H1 (cell line): Measurements from ENCODE around the gene CCDC40. TPM values are rescaled to one million over a fixed set of nuclear protein-coding genes. Genes with fewer than 3 reads are reported as not detected.

Experiments
- CTCF ChIA-PET: fragments of 300-600 bp; sonication (Branson Sonifier 250); formaldehyde crosslinking; loops from one replicate; lab custom pipeline; 2021; ENCODE audit not compliant: partially characterized antibody; lab: Charles Lee
- POLR2A ChIA-PET: fragments of 300-600 bp; sonication (Branson Sonifier 250); formaldehyde crosslinking; loops from one replicate; lab custom pipeline; 2021; ENCODE audit warnings: inconsistent platforms; ENCODE audit not compliant: partially characterized antibody; lab: Charles Lee
- DNase-seq, 2 experiments: peaks; one replicate each; pipeline versions ENCODE4 v3.0.0 to v3.0.0-alpha.2; 2010 to 2022; ENCODE audit warnings: low spot score in 2 of 2, low read depth in 1 of 2, mixed read lengths in 1 of 2
- FAIRE-seq: peaks from 2 replicates; lab custom pipeline; 2011; peaks lifted over from hg19 to GRCh38; lab: Jason Lieb, UNC
- H2AFZ ChIP-seq: 2 replicates; pipeline ENCODE4 v1.8.1; 2012; ENCODE audit warnings: low read length, inconsistent platforms
- H2AK5ac ChIP-seq: 2 replicates; pipeline ENCODE4 v1.6.1; 2013; ENCODE audit warnings: low read depth, low read length
- H2BK120ac ChIP-seq: replicated peaks from 2 replicates; pipeline ENCODE3; 2013; ENCODE audit warnings: low read depth, low read length, inconsistent platforms
- H2BK12ac ChIP-seq: 2 replicates; pipeline ENCODE4 v1.6.1; 2013; ENCODE audit warnings: low read depth, low read length
- H2BK15ac ChIP-seq: 2 replicates; pipeline ENCODE4 v1.6.1; 2013; ENCODE audit warnings: low read length
- H2BK20ac ChIP-seq: 2 replicates; pipeline ENCODE4 v1.6.1; 2013; ENCODE audit warnings: low read length
- H2BK5ac ChIP-seq: 2 replicates; pipeline ENCODE4 v1.6.1; 2013; ENCODE audit warnings: low read depth, low read length
- H3K14ac ChIP-seq: 2 replicates; pipeline ENCODE4 v1.6.1; 2013; ENCODE audit warnings: inconsistent platforms; ENCODE audit not compliant: insufficient read length
- H3K18ac ChIP-seq: 2 replicates; pipeline ENCODE4 v1.6.1; 2013; ENCODE audit warnings: low read length; ENCODE audit errors: extremely low read depth
- H3K23ac ChIP-seq: 2 replicates; pipeline ENCODE4 v1.6.1; 2013; ENCODE audit warnings: inconsistent platforms; ENCODE audit not compliant: insufficient read length
- H3K23me2 ChIP-seq: 2 replicates; pipeline ENCODE4 v1.6.1; 2013; ENCODE audit warnings: low read depth, low read length
- H3K27ac ChIP-seq: 2 replicates; pipeline ENCODE4 v1.6.1; 2011; ENCODE audit warnings: low read depth, low read length, inconsistent platforms
- H3K27me3 ChIP-seq, 4 experiments: replicated peaks in 1 of 4; 1 replicate in 1 of 4; 2 replicates in 3 of 4; pipeline versions ENCODE4 v1.6.1 to v1.8.1; 2011 to 2013; ENCODE audit warnings: low read length in 3 of 4, mild to moderate bottlenecking in 3 of 4, inconsistent platforms in 2 of 4, mixed read lengths in 2 of 4, moderate library complexity in 1 of 4; ENCODE audit not compliant: control insufficient read depth in 3 of 4, insufficient read depth in 3 of 4; ENCODE audit errors: extremely low read depth in 1 of 4
- H3K36me3 ChIP-seq, 4 experiments: 2 replicates each; pipeline versions ENCODE4 v1.6.1 to v1.8.1; 2011 to 2013; ENCODE audit warnings: mild to moderate bottlenecking in 4 of 4, low read length in 3 of 4, moderate library complexity in 2 of 4, control low read depth in 1 of 4, inconsistent platforms in 1 of 4; ENCODE audit not compliant: insufficient read depth in 4 of 4, control insufficient read depth in 2 of 4
- H3K4ac ChIP-seq: replicated peaks from 2 replicates; pipeline ENCODE3; 2013; ENCODE audit warnings: low read length, low read depth, mixed read lengths, inconsistent platforms; ENCODE audit not compliant: insufficient read length
- H3K4me1 ChIP-seq, 4 experiments: replicated peaks in 1 of 4; 1 replicate in 1 of 4; 2 replicates in 3 of 4; pipeline versions ENCODE4 v1.6.1 to v1.8.1; 2011 to 2013; ENCODE audit warnings: low read length in 3 of 4, inconsistent platforms in 2 of 4, mixed read lengths in 1 of 4; ENCODE audit not compliant: insufficient read depth in 4 of 4, control insufficient read depth in 3 of 4
- H3K4me2 ChIP-seq, 2 experiments: 2 replicates each; pipeline versions ENCODE4 v1.6.1 to v1.8.1; 2011 to 2013; ENCODE audit warnings: low read depth in 2 of 2, low read length in 2 of 2, control low read depth in 1 of 2, inconsistent platforms in 1 of 2, mild to moderate bottlenecking in 1 of 2; ENCODE audit not compliant: insufficient read depth in 1 of 2
- H3K4me3 ChIP-seq, 4 experiments: fragments of 200-600, 300-600 bp in 1 of 4; sonication (generic), shearing (Covaris generic), sonication (Bioruptor Twin) in 1 of 4; 2 replicates each; pipeline versions ENCODE4 v1.5.1 to v1.8.1; 2011 to 2016; ENCODE audit warnings: low read length in 4 of 4, low read depth in 3 of 4, control low read depth in 2 of 4, inconsistent platforms in 2 of 4, mild to moderate bottlenecking in 2 of 4, mixed read lengths in 1 of 4, moderate library complexity in 1 of 4; ENCODE audit not compliant: insufficient read depth in 2 of 4; ENCODE audit errors: extremely low read depth in 1 of 4
- H3K56ac ChIP-seq: replicated peaks from 2 replicates; pipeline ENCODE3; 2013; ENCODE audit warnings: low read depth, mild to moderate bottlenecking, mixed read lengths, low read length, inconsistent platforms; ENCODE audit not compliant: insufficient read length
- H3K79me1 ChIP-seq: 2 replicates; pipeline ENCODE4 v1.6.1; 2013; ENCODE audit warnings: low read depth, low read length, control low read depth
- H3K79me2 ChIP-seq, 2 experiments: 2 replicates each; pipeline versions ENCODE4 v1.6.1 to v1.8.1; 2012 to 2013; ENCODE audit warnings: low read length in 2 of 2, mild to moderate bottlenecking in 2 of 2, inconsistent platforms in 1 of 2; ENCODE audit not compliant: insufficient read depth in 2 of 2, control insufficient read depth in 1 of 2
- H3K9ac ChIP-seq, 4 experiments: replicated peaks in 1 of 4; 1 replicate in 1 of 4; 2 replicates in 3 of 4; pipeline versions ENCODE4 v1.6.1 to v1.8.1; 2011 to 2013; ENCODE audit warnings: low read depth in 3 of 4, low read length in 3 of 4, control low read depth in 2 of 4, mild to moderate bottlenecking in 2 of 4, moderate library complexity in 2 of 4, inconsistent platforms in 1 of 4; ENCODE audit errors: extremely low read depth in 1 of 4
- H3K9me3 ChIP-seq, 2 experiments: 2 replicates each; pipeline versions ENCODE4 v1.6.1 to v1.8.1; 2012 to 2013; ENCODE audit warnings: mild to moderate bottlenecking in 2 of 2, moderate library complexity in 2 of 2, control low read depth in 1 of 2, inconsistent platforms in 1 of 2, low read depth in 1 of 2, low read length in 1 of 2, mixed read lengths in 1 of 2; ENCODE audit not compliant: insufficient read depth in 2 of 2
- H4K20me1 ChIP-seq, 2 experiments: replicated peaks in 1 of 2; 2 replicates each; pipeline versions ENCODE3 to v1.8.1; 2011 to 2013; ENCODE audit warnings: inconsistent platforms in 2 of 2, low read length in 2 of 2, mild to moderate bottlenecking in 1 of 2; ENCODE audit not compliant: insufficient read depth in 2 of 2, control insufficient read depth in 1 of 2
- H4K5ac ChIP-seq: 2 replicates; pipeline ENCODE4 v1.6.1; 2013; ENCODE audit warnings: low read length, low read depth, mixed read lengths, inconsistent platforms; ENCODE audit not compliant: insufficient read length
- H4K8ac ChIP-seq: 2 replicates; pipeline ENCODE4 v1.8.0; 2013; ENCODE audit warnings: mild to moderate bottlenecking, moderate library complexity, low read length, inconsistent platforms; ENCODE audit not compliant: insufficient read depth; ENCODE audit errors: extremely low read depth
- H4K91ac ChIP-seq: replicated peaks from 2 replicates; pipeline ENCODE3; 2013; ENCODE audit warnings: low read length, mixed read lengths, inconsistent platforms; ENCODE audit not compliant: insufficient read length
- ATF2 ChIP-seq: IDR thresholded peaks from 2 replicates; pipeline ENCODE4 v1.6.1; 2012; ENCODE audit warnings: low read length, inconsistent platforms
- BACH1 ChIP-seq: IDR thresholded peaks from 2 replicates; pipeline ENCODE4 v1.6.1; 2012; ENCODE audit warnings: low read length, improper control_type of control experiment
- CHD1 ChIP-seq: IDR thresholded peaks from 2 replicates; pipeline ENCODE4 v1.6.1; 2012; ENCODE audit warnings: low read depth, low read length, improper control_type of control experiment
- WGBS, 2 experiments: shearing (Covaris generic) in 1 of 2; methylation state at CpG; one replicate each; pipeline versions ENCODE4 v1.1.6 to v1.1.7; 2013 to 2015; ENCODE audit warnings: low lambda C conversion rate in 2 of 2, mixed read lengths in 2 of 2, inconsistent platforms in 1 of 2, low coverage in 1 of 2, missing lambda C conversion rate in 1 of 2; ENCODE audit not compliant: insufficient replicate concordance in 2 of 2, insufficient coverage in 1 of 2, insufficient read length in 1 of 2; ENCODE audit errors: extremely low coverage in 1 of 2, missing lambda C conversion rate in 1 of 2; 5-methylcytosine and 5-hydroxymethylcytosine counted together
- polyA plus RNA-seq, 7 experiments: library from polyadenylated mRNA; depleted of rRNA in 3 of 7; stranded (reverse) in 5 of 7; unstranded in 2 of 7; fragments of >200 nt in 5 of 7; fragments of 200-250 nt in 2 of 7; gene quantifications; 1 replicate in 5 of 7; 2 replicates in 1 of 7; 4 replicates in 1 of 7; pipeline versions ENCODE4 v1.2.1 to v1.2.3, GENCODE V29; 2011 to 2013; ENCODE audit warnings: missing spikeins in 2 of 7, mixed read lengths in 2 of 7
- total RNA-seq: library from RNA; stranded (reverse); fragmentation: NEBNext Ultra II Directional; extraction: Animal tissue kit (Norgen Biotek cat#: 25700); gene quantifications from 2 replicates; pipeline ENCODE4 v1.2.1, GENCODE V29; 2021

CCDC40 gene
- total and polyA plus RNA-seq, 2 of the 8 experiments (the other 6 are each of a cell fraction or from before 2014, with no cell fraction given): 4.1 to 11.5 TPM

DNA sequence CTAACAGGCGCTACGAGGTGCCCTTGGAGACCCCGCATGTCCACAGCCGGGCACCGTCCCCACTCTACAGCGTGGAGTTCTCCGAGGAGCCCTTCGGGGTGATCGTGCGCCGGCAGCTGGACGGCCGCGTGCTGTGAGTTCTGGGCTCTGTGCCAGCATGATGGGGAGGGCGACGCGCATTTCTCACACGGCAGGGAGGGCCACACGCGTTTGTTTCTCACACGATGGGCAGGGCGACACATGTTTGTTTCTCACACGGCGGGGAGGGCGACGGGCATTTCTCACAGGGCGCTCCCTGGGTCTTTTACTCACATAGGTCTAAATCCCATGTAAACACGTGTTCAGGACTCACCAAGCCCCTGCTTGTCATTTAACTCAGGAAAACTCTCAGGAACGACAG lies 69.3 kb downstream of the CCDC40 start:
- H4K91ac ChIP-seq: no peak overlapping the region
- no peak overlapping the region; the same call in 1 of the 2 replicates for H2BK5ac ChIP-seq
- POLR2A ChIA-PET: no interaction called here
- no peak overlapping the region for H3K18ac ChIP-seq
- H3K4me1 ChIP-seq: peaks cover 0 to 7% (median 1%) of the 10 kb centered on the region in 4 experiments; a peak in 4 of 7 replicates
- no peak overlapping the region for H2AFZ ChIP-seq
- WGBS, 2 experiments: 96% methylated on average over 18 of the region's 29 CpGs; no CpG with 5 or more reads in 1 of the 2 experiments
- H3K79me1 ChIP-seq: no peaks in the 10 kb centered on the region; the same call in 1 of the 2 replicates
- no peaks in the 10 kb centered on the region for H3K36me3 ChIP-seq
- H3K4me3 ChIP-seq: no peak overlapping the region
- no peaks in the 10 kb centered on the region for H3K9me3 ChIP-seq
- H4K5ac ChIP-seq: no peak overlapping the region
- H3K14ac ChIP-seq: no peak overlapping the region
- no peak overlapping the region for H3K9ac ChIP-seq
- H2BK12ac ChIP-seq: no peak overlapping the region
- H2BK20ac ChIP-seq: no peak overlapping the region
- FAIRE-seq: no peak
- no peak overlapping the region for H2BK15ac ChIP-seq
- no peak overlapping the region for H3K23ac ChIP-seq
- no peak overlapping the region for H3K4ac ChIP-seq
- H3K56ac ChIP-seq: no peak overlapping the region
- H2BK120ac ChIP-seq: no peak overlapping the region
- H4K20me1 ChIP-seq: no peaks in the 10 kb centered on the region
- peaks cover 8% of the 10 kb centered on the region; the same call in 1 of the 2 replicates for H3K23me2 ChIP-seq
- H4K8ac ChIP-seq: peak overlapping the region; percentile 42
- peaks cover 0 to 4% (median under 1%) of the 10 kb centered on the region in 4 experiments; a peak in 3 of 7 replicates for H3K27me3 ChIP-seq
- DNase-seq: no peak
- no peaks in the 10 kb centered on the region for H3K79me2 ChIP-seq
- no peak for TF ChIP-seq CHD1
- no peak for TF ChIP-seq ATF2
- no peak for TF ChIP-seq BACH1
- TF ChIP-seq, all 59 proteins: peak for 0
- Histone ChIP-seq H3K27ac (no peak overlapping the region), H3K4me2 (no peak overlapping the region), H2AK5ac (no peak overlapping the region)
- CTCF ChIA-PET: interaction anchor here (0.6 to 6.8 kb wide), 4 partner anchors 19 to 90 kb away, joined by 3 to 43 read pairs (median 4); no protein-coding TSS in a partner anchor
